ENCODE results near the gene TMEM37. TPM values are rescaled to one million over a fixed set of nuclear protein-coding genes. Genes with fewer than 3 reads are reported as not detected.

TMEM37 gene
- total and polyA plus RNA-seq, 9 of the 15 experiments (the other 6 are each of a cell fraction or from before 2014, with no cell fraction given), result 0.03 to 0.64 (median 0.31) TPM; not detected in 1

- TF ChIP-seq ZNF274 (IDR thresholded peaks at IDR 0.05; ENCODE audit: borderline replicate concordance, low read depth, low read length) (no peak), EP400 (IDR thresholded peaks at IDR 0.05) (peak; percentile 44; the same call in 1 of the 2 replicates), ZNF175 (CRISPR knock-in tag; IDR thresholded peaks at IDR 0.05; ENCODE audit: low read depth) (no peak), HDAC1 (IDR thresholded peaks at IDR 0.05) (peak in 1 of 2 experiments; percentile 35; a peak in 1 of 4 replicates), PCBP1 (IDR thresholded peaks at IDR 0.05; ENCODE audit: low read depth, low read length, poor library complexity, severe bottlenecking) (no peak), POLR2A (conservative IDR thresholded peaks at IDR 0.05) (peak; percentile 78), MCM2 (IDR thresholded peaks at IDR 0.05; ENCODE audit: low read depth) (no peak), ZNF75A (CRISPR knock-in tag; IDR thresholded peaks at IDR 0.05) (no peak), EP300 (IDR thresholded peaks at IDR 0.05; ENCODE audit: low read length) (peak; percentile 52), ZNF212 (CRISPR knock-in tag; IDR thresholded peaks at IDR 0.05) (no peak), TAF7 (tag; IDR thresholded peaks at IDR 0.05) (no peak), ZNF407 (IDR thresholded peaks at IDR 0.05; ENCODE audit: low read depth) (no peak), MNT (conservative IDR thresholded peaks at IDR 0.05) (peak in 1 of 2 experiments; percentile 48; a peak in 1 of 4 replicates), CBX2 (IDR thresholded peaks at IDR 0.05; ENCODE audit: insufficient read depth, low read length, poor library complexity, severe bottlenecking) (no peak), BACH1 (tag; IDR thresholded peaks at IDR 0.05) (peak; percentile 85), TCF7 (IDR thresholded peaks at IDR 0.05; ENCODE audit: borderline replicate concordance) (no peak), ZNF76 (CRISPR knock-in tag; IDR thresholded peaks at IDR 0.05; ENCODE audit: borderline replicate concordance) (no peak), MAFF (IDR thresholded peaks at IDR 0.05; ENCODE audit: low read length) (peak; percentile 79; the same call in 1 of the 2 replicates)
Measured at GRCh38 chr2:119431155-119431975, at the start of gene TMEM37 (continued).

All from K562 (cell line).